Lower lobe of right lung (tissue), 2 donors: ENCODE measurements around the gene RELCH. TPM values are rescaled to one million over a fixed set of nuclear protein-coding genes. Genes with fewer than 3 reads are reported as not detected.

Source experiments
- ATAC-seq, 2 donors: fragments of 200-7000 bp; cut with Tn5 transposase; one replicate each; pipeline ENCODE4 v1.9.1; 2020 to 2022; ENCODE audit warnings: mild to moderate bottlenecking in 2 of 2, moderate library complexity in 2 of 2
- DNase-seq: peaks from one replicate; pipeline ENCODE4 v3.0.0-alpha.2; 2020
- H3K27ac ChIP-seq: fragments of 200-600 bp; one replicate; pipeline ENCODE4 v1.8.0; 2022
- H3K27me3 ChIP-seq: fragments of 200-600 bp; one replicate; pipeline ENCODE4 v1.8.0; 2022; ENCODE audit warnings: low read depth
- H3K36me3 ChIP-seq: fragments of 200-600 bp; one replicate; pipeline ENCODE4 v1.8.0; 2022; ENCODE audit warnings: mild to moderate bottlenecking
- H3K4me1 ChIP-seq: fragments of 200-600 bp; one replicate; pipeline ENCODE4 v1.8.0; 2022
- H3K4me3 ChIP-seq: fragments of 200-600 bp; one replicate; pipeline ENCODE4 v1.8.0; 2022; ENCODE audit warnings: mild to moderate bottlenecking
- H3K9me3 ChIP-seq: fragments of 200-600 bp; one replicate; pipeline ENCODE4 v1.8.0; 2022
- intact Hi-C: fragments of 100-400 bp; cut with DNase I; formaldehyde crosslinking; loops from one replicate; pipeline ENCODE4 v1.11.0; 2022
- total RNA-seq: library from RNA; stranded (reverse); fragmentation: NEBNext Ultra II Directional; extraction: Animal tissue kit (Norgen Biotek cat#: 25700); gene quantifications from one replicate; pipeline ENCODE4 v1.2.1, GENCODE V29; 2021
- TF ChIP-seq, protein P1 (sequence below): fragments of 200-600 bp; IDR thresholded peaks from one replicate; pipeline ENCODE4 v1.8.0; 2022; ENCODE audit warnings: antibody characterized with exemption, mild to moderate bottlenecking
- donor health status: DM: no; HTN: yes; CAD: no; lungs with severe emphysema.

RELCH gene
- total RNA-seq, 1 donor from 2014 or later = 29.9 TPM

DNA sequence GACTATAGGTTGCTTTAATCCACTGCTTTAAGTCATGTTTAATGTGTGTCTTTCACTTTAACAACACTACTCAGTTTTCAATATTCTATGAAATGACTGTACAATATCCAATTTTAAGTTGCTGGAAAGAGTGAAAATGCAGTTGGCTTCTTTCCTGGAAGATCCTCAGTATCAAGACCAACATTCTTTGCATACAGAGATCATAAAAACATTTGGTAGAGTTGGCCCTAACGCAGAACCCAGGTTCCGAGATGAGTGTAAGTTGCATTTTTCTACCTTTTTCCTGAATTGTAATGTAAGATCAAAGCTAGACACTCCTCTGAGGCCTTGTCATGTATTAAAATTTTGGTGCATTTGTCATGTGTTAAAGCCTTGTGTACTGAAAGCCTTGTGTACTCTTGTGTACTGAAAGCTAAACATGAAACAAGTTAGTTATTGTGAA, 95.2 kb downstream of the RELCH start:
- H3K4me1 ChIP-seq = no peaks in the 10 kb centered on the region
- TF ChIP-seq, protein P1, sequence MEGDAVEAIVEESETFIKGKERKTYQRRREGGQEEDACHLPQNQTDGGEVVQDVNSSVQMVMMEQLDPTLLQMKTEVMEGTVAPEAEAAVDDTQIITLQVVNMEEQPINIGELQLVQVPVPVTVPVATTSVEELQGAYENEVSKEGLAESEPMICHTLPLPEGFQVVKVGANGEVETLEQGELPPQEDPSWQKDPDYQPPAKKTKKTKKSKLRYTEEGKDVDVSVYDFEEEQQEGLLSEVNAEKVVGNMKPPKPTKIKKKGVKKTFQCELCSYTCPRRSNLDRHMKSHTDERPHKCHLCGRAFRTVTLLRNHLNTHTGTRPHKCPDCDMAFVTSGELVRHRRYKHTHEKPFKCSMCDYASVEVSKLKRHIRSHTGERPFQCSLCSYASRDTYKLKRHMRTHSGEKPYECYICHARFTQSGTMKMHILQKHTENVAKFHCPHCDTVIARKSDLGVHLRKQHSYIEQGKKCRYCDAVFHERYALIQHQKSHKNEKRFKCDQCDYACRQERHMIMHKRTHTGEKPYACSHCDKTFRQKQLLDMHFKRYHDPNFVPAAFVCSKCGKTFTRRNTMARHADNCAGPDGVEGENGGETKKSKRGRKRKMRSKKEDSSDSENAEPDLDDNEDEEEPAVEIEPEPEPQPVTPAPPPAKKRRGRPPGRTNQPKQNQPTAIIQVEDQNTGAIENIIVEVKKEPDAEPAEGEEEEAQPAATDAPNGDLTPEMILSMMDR = no peak
- no peaks in the 10 kb centered on the region for H3K9me3 ChIP-seq
- DNase-seq = no peak
- no peak for ATAC-seq
- peaks cover 45% of the 10 kb centered on the region for H3K36me3 ChIP-seq
- intact Hi-C loops = no loop called here
- no peak overlapping the region for H3K27ac ChIP-seq
- no peaks in the 10 kb centered on the region for H3K27me3 ChIP-seq
- H3K4me3 ChIP-seq = no peak overlapping the region

DNA sequence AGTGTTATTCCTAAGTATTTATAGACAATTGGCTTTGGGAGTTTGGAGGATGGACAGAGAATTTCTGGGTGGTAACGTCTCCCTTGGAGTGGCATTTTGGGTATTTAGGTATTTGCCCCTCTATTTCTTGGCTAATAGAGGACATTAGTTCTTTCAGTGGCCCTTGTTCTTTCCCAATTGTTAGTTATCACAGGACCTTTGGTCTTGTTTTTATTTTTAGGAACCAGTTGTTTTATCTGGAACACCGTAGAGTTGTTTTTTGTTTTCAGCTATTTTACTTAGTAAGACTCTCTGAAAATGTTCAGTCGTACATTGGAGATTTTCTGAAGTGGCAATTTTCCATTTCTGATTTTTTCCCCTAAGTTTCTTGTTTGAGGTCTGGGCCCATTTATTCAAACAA, 97.6 kb downstream of the RELCH start:
- H3K4me1 ChIP-seq = no peaks in the 10 kb centered on the region
- H3K27ac ChIP-seq = no peak overlapping the region
- peaks cover 34% of the 10 kb centered on the region for H3K36me3 ChIP-seq
- ATAC-seq = no peak
- H3K27me3 ChIP-seq = no peaks in the 10 kb centered on the region
- no peak overlapping the region for H3K4me3 ChIP-seq
- no peak for DNase-seq
- TF ChIP-seq, protein P1 = no peak
- intact Hi-C loops = no loop called here
- H3K9me3 ChIP-seq = no peaks in the 10 kb centered on the region

DNA sequence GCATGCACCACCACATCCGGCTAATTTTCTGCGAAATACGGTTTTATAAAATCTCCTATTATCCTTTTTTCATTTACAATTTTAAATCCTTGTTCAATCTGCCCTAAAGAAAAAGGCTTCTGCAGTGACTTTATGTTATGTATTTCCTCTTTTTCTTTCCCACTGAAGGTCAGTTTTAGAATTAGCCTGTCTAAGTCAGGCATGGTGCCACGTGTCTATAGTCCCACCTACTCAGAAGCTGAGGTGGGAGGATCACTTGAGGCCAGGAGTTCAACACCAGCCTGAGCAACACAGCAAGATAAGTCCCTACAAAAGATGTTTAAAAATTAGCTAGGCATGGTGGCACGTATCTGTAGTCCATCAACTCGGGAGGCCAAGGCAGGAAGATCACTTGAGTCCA, 98.2 kb downstream of the RELCH start:
- no peak for ATAC-seq
- H3K4me3 ChIP-seq = no peak overlapping the region
- no peaks in the 10 kb centered on the region for H3K4me1 ChIP-seq
- peaks cover 32% of the 10 kb centered on the region for H3K36me3 ChIP-seq
- DNase-seq = no peak
- no peaks in the 10 kb centered on the region for H3K27me3 ChIP-seq
- intact Hi-C loops = no loop called here
- no peaks in the 10 kb centered on the region for H3K9me3 ChIP-seq
- TF ChIP-seq, protein P1 = no peak
- no peak overlapping the region for H3K27ac ChIP-seq

DNA sequence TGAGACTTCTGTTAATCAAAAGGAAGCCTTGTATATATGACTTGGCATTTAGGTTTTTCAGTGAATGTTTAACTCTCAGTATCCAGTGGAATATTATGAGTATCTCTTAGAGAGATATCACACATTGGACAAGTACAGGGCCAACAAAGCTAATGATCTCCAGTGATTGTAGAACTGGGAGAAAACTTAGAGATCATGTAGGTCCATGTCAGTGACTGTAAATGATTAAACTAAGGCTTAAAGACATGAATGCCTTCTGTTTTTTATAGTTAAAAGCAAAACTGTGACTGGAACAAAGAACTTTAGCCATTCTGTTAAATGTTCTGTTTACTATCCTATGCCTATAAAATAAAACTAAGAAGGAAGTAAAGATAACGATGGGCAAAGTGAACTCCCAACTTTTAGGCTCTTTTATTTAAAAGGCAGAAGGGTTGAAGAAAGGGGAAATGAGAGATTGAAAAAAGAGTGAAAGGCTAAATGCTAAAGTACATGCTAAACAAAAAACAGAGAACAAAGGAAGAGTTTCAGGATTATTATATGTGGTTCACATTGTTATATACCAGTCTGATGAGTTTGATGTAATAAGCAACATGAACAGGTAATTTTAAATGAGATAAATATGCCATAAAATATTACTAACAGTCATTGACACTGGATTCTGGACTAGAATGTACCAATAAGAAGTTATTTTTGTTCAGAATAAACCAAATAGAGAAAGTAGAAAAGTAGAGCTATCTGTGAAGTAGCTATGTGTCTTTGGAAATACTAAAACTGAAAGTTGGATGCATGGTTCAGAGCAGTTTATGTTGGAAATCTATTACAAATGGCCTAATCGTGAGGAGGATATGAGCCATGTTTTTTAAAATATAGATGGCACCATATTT, 101.0 kb downstream of the RELCH start:
- ATAC-seq (no peak), DNase-seq (no peak)
- Histone ChIP-seq H3K27me3 (no peaks in the 10 kb centered on the region), H3K4me3 (no peak overlapping the region), H3K4me1 (no peaks in the 10 kb centered on the region), H3K9me3 (no peaks in the 10 kb centered on the region), H3K27ac (no peak overlapping the region), H3K36me3 (peaks cover 38% of the 10 kb centered on the region)
- intact Hi-C loops = no loop called here
- TF ChIP-seq, protein P1 = no peak

DNA sequence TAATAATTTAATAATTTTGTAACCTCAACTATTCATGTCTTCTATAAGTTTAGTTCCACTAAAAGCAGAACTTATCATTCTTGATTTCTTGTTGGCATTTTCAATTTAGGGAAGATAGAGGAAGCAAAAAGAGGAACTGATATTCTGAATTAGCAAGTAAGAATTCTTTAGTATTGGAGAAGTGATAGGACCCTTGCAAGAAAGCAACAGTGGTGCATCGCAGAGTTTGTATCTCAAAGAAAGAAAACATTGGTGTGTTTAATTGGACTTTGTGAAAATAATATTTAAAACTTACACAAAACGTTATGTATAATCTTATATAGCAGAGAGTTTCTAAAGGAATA, 101.6 kb downstream of the RELCH start:
- Histone ChIP-seq H3K27me3 (no peaks in the 10 kb centered on the region), H3K36me3 (peaks cover 43% of the 10 kb centered on the region), H3K4me1 (no peaks in the 10 kb centered on the region), H3K27ac (no peak overlapping the region), H3K9me3 (no peaks in the 10 kb centered on the region), H3K4me3 (no peak overlapping the region)
- ATAC-seq (no peak), DNase-seq (no peak)
- intact Hi-C loops = no loop called here
- TF ChIP-seq, protein P1 = no peak
